Brain microvascular endothelial cell (primary cell): ENCODE data around the gene FTCDNL1.

ENCODE experiments used
- DNase-seq: peaks from one replicate; pipeline ENCODE4 v3.0.0-alpha.2; 2020
- H3K27ac ChIP-seq: fragments of 250-450 bp; sonication (Bioruptor Pico); 2 replicates; pipeline ENCODE4 v1.5.1; 2020; ENCODE audit warnings: mild to moderate bottlenecking, moderate library complexity
- H3K27me3 ChIP-seq: fragments of 250-450 bp; sonication (Bioruptor Pico); replicated peaks from 2 replicates; pipeline ENCODE4 v1.5.1; 2020; ENCODE audit warnings: mild to moderate bottlenecking
- H3K36me3 ChIP-seq: fragments of 250-450 bp; sonication (Bioruptor Pico); replicated peaks from 2 replicates; pipeline ENCODE4 v1.5.1; 2020; ENCODE audit warnings: mild to moderate bottlenecking
- H3K4me3 ChIP-seq: 2 replicates; pipeline ENCODE4 v1.5.1; 2011; ENCODE audit warnings: low read depth, mild to moderate bottlenecking, control low read depth, low read length, moderate library complexity
- CTCF ChIP-seq: IDR thresholded peaks from 2 replicates; pipeline ENCODE4 v1.5.1; 2011; ENCODE audit warnings: low read depth, mild to moderate bottlenecking, moderate library complexity, low read length, control low read depth, inconsistent platforms; ENCODE audit errors: missing control alignments
- in situ Hi-C: cut with HindIII; loops from 2 replicates; pipeline ENCODE4 v1.10.0; 2017; ENCODE audit warnings: low sequenced_read_pairs, low pct_ligation_motif_present

The FTCDNL1 gene

DNA sequence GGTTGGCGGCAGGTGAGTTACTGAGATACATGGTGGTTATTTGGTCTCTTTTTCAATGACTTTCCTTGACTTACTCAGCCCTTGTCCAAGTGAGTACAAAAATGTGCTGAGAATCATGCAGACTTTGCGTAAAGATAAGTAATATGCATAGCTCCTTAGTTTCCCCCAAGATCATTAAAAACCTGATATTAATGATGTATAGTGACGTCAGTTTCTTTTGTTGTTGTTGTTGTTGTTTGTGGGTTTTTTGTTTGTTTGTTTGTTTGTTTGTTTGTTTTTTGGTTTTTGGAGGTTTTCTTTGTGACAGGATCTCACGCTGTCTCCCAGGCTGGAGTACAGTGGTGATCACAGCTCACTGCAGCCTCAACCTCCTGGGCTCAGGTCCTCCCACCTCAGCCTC, 14.9 kb upstream of the FTCDNL1 start:
- Histone ChIP-seq H3K4me3 (no peak overlapping the region), H3K27ac (no peak overlapping the region), H3K36me3 (no peaks in the 10 kb centered on the region), H3K27me3 (no peaks in the 10 kb centered on the region)
- in situ Hi-C loops = no loop called here
- no peak for DNase-seq
- no peak for TF ChIP-seq CTCF

DNA sequence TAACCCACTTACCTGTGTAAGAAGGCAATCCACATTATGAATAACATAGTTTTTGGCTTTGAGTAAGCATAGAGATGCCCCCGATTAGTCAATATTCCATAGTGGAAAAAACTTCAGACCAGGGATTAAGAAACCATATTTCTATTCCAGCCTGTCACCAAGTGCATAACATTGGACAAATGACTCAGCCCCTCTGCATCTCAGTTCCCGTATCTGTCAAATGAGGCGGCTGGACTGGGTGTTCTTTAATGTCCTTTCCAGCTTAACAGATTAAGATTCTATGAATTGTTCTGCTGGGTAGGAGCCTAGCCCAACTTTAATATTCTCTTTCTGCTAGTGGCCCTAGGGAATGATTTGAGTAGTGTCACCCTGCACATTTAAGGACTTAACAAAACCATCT, 11.8 kb upstream of the FTCDNL1 start:
- no peaks in the 10 kb centered on the region for H3K27me3 ChIP-seq
- H3K36me3 ChIP-seq = no peaks in the 10 kb centered on the region
- in situ Hi-C loops = no loop called here
- TF ChIP-seq CTCF = no peak
- DNase-seq = peak; percentile 2
- no peak overlapping the region for H3K4me3 ChIP-seq
- no peak overlapping the region for H3K27ac ChIP-seq

DNA sequence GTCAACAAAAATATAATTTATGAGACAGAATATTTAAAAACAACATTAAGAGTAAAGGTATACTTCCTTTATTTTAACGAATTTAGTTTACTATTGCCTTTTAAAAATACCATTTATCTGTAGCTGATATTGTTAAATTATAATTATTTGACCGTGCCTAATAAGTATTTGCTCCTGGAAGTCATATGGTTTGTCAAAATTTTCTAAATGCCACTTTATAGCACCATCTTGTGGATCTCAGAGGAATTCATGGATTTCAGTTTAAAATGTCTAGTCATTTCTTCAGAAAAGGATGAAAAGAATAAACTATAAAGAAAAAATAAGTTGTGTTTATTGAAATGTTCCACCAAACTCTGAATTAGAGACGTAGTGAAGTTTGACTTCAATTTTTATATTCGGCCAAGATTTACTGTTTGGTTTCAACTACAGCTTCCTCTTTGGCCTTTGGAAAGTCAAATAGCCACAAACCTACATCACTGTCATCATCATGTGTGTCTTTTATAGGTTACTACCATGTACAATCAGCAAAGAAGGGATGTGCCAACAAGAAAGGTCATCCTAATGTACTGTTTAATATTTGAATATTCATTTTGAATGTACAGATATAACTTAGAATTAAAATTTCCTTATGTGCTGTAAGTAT, 10.3 kb upstream of the FTCDNL1 start:
- in situ Hi-C loops = no loop called here
- H3K36me3 ChIP-seq = no peaks in the 10 kb centered on the region
- H3K27ac ChIP-seq = no peak overlapping the region
- H3K27me3 ChIP-seq = no peaks in the 10 kb centered on the region
- TF ChIP-seq CTCF = peak; percentile 52
- H3K4me3 ChIP-seq = no peak overlapping the region
- DNase-seq = no peak

DNA sequence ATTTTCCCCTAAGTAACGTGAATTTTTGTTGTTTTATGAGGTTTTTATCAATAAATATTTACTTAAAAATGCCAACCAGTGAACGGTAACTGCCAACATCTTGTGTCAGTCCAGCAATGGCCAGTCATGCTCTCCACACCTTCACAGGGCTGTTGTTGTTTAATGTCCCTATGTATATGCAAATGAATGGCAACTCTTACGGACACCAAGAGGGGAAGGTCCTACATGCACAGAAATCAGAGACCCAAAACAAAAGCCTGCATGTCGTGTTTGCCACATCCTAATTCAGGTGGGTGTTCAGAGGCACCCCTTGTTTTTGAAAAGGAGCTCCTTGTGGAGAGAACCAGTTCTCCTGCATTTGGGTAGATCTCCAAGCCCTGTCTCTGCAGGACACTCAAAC, 4.8 kb upstream of the FTCDNL1 start:
- no peak for TF ChIP-seq CTCF
- no peaks in the 10 kb centered on the region for H3K36me3 ChIP-seq
- H3K4me3 ChIP-seq = no peak overlapping the region
- peaks cover 3% of the 10 kb centered on the region for H3K27me3 ChIP-seq
- H3K27ac ChIP-seq = no peak overlapping the region
- DNase-seq = no peak
- in situ Hi-C loops = no loop called here

DNA sequence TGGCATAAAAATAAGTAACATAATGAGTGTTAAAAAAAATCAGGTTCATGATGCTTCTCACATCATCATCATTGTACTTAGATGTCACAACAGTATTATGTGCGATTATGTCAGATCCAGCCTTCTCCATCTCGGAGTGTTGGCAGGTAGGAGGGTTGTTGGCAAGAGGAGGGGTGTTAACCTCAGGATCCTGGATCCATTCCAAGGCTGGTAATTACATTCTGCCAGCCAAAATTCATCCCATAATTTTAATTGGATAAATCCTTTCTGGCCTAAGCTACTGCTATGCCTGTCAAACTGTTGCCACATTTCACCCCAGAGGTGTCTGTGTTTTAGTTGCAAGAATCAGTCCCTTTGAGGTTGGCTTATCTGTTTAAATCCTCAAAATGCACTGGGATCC, 891 bp upstream of the FTCDNL1 start:
- in situ Hi-C loops = no loop called here
- no peak for TF ChIP-seq CTCF
- DNase-seq = no peak
- Histone ChIP-seq H3K27me3 (peaks cover 5% of the 10 kb centered on the region), H3K4me3 (no peak overlapping the region), H3K27ac (no peak overlapping the region), H3K36me3 (no peaks in the 10 kb centered on the region)

GRCh38 chr2:199851501-199851810, 464 bp upstream of the FTCDNL1 start:
- H3K4me3 ChIP-seq = peak overlapping the region; percentile 64
- no peak overlapping the region for H3K27ac ChIP-seq
- peaks cover 5% of the 10 kb centered on the region for H3K27me3 ChIP-seq
- no peak for TF ChIP-seq CTCF
- in situ Hi-C loops = no loop called here
- H3K36me3 ChIP-seq = no peaks in the 10 kb centered on the region
- no peak for DNase-seq
